ENCODE measurements around the gene IFNG-AS1.

IFNG-AS1 gene

DNA sequence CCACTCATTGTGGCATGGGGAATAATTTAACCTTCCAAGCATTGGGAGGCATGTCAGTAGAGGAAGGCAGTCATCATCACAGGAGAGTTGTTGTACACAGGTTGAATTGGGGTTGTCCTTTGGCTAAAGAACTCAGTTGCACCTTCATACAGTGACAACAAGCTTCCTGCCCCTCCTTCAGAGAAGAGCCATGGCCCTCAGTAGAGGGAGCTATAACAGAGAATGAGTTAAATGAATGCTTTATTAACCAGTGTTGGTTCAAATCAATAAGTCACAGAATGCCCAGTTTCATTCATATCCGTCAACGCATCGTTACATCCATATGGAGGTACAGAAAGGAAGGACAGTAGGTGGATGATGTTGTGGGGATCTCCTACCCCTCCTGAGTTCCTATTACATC, 4.8 kb downstream of the IFNG-AS1 start:
- DNase-seq (ENCODE audit: low read depth) = no peak

DNA sequence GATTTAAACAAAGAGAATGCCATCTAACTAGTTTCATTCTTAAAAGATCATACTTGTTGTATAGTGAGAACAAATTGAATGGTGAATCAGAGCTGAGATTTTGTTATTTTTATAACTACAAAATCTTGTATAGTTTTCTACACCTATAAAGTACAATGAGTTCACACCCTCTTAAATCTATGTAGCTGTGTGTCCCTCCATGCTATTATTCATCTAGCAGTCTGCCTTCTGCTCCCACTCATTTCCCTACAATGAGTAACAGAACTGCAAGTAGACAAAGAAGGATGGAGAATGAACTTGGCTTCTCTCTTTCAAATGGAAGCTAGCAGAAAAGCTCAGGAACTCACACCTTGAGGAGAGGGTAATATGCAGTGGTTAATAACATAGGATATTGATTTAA, 7.1 kb downstream of the IFNG-AS1 start:
- DNase-seq (ENCODE audit: low read depth) = no peak

DNA sequence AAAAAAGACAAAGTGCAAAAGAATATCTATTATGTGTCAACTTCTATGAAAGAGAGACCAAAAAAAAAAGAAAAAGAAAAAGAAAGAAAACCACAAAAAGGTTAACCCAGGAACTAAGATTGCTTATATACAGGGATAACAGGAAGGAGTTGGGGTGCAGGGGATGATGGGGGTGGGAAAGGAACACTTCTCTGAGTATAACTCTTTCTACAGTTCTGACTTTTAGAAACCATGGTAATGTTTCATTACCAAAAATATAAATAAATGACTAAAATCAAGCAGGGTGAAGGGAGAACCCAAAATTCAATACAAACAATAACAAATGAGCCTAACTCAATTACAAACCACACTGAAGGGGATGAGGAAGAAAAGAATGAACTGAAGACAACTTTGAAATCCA, 9.1 kb downstream of the IFNG-AS1 start:
- DNase-seq (ENCODE audit: low read depth) = no peak

DNA sequence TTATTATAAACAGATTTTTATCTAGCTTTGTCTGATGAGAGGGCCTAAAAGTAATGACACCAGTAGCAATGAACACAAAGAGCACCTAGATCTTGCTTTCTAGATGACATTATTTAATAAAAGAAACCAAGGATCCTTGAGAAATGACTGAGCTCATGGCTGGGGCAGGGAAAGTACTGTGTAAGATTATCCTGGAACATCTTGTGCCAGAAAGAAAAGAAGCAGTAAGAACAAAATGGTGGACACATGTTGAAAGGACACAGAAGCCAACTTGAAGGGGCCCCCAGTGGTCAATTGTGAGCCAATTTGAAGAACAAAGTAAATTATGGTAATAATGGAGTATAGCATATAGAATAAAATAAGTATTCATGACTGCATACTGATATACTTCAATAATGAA, 10.0 kb downstream of the IFNG-AS1 start:
- no peak for DNase-seq (ENCODE audit: low read depth)

GRCh38 chr12:68001486-68002466, 12.5 kb downstream of the IFNG-AS1 start:
- no peak for DNase-seq (ENCODE audit: low read depth)

DNA sequence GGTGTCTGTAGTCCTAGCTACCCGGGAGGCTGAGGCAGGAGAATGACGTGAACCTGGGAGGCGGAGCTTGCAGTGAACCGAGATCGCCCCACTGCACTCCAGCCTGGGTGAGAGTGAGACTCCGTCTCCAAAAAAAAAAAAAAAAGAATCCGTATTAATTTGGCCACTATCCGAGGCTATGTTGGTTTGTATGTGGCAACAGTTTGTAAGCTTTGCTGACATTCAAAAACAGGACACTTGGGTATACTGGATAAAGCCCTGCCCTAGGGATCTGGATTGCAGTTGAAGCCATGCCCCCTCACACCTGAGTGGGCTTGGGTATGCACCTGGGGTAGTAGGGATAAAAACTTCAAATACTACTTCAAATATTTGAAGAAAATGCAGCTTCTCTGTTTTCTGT, 14.5 kb downstream of the IFNG-AS1 start:
- no peak for DNase-seq (ENCODE audit: low read depth)

- DNase-seq (ENCODE audit: low read depth) = no peak
Measured at GRCh38 chr12:68007033-68007432, 17.8 kb downstream of the IFNG-AS1 start.

- no peak for DNase-seq (ENCODE audit: low read depth)
Measured at GRCh38 chr12:68007466-68007865, 18.2 kb downstream of the IFNG-AS1 start.

DNA sequence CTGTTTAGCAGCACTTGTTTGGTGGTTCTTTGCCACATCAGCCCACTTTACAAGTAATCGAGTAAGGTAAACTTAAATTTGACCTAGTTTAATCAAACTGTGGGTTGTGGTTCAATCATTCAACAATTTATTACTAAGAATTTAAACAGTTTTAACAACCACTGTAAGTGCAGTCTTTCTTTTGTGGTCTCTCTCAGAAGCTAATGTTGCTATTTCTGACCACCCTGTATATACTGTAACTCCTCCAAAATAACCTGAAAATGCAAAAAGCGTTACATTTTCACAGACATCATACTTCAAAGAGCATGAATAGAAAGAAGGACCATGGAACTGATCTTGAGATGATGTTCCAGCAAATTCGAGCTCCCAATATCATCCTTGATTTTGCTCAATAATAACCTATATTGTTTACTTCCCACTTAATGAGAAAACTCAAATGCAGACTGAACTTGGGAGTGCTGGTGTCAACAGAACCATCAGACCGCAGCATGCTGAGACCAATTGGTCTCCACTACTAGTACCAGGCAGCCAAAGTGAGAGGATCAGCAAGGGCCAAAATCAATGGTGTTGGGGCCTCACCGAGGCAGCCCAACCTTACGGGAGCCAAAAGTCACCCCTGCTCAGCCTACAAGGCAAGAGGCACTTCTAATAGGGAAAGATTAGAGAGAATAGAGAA, 22.1 kb downstream of the IFNG-AS1 start:
- no peak for DNase-seq (ENCODE audit: low read depth)

DNA sequence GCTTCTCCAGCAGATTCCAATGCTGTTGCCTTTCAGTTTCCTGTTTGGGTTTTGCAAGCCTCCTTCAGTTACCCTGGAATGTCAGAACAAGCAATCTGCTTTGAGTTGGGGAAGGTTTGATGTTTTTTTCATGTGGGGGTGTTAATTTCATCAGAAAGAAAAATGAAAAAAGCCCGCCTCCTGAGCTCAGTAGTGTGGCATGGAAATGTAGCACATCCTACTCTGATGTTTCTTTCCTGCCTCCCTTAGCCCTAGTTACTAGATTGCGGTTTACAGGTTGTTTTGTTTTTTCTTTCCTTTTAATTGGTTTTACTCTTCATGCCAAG, 22.6 kb downstream of the IFNG-AS1 start:
- no peak for DNase-seq (ENCODE audit: low read depth)

GRCh38 chr12:68012712-68013111, 23.5 kb downstream of the IFNG-AS1 start:
- no peak for DNase-seq (ENCODE audit: low read depth)

DNA sequence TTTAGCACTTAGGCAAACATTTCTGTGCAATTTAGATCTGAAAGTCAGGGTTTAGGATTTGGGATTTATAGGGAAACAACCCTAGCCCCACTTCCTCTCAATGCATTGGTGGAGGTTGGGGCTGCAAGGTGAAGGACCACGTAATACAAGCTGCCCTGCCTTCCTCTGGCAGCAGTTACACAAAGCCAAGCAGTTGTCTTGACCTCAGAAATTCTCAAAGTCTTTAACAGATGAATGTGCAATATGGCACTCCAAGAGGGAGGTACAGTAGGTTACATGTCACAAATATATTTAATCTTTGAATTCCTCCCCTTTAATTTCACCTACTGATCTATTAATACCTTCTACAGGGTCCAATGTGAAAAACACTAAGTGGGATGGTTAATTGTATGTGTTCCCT, 23.9 kb downstream of the IFNG-AS1 start:
- no peak for DNase-seq (ENCODE audit: low read depth)

DNA sequence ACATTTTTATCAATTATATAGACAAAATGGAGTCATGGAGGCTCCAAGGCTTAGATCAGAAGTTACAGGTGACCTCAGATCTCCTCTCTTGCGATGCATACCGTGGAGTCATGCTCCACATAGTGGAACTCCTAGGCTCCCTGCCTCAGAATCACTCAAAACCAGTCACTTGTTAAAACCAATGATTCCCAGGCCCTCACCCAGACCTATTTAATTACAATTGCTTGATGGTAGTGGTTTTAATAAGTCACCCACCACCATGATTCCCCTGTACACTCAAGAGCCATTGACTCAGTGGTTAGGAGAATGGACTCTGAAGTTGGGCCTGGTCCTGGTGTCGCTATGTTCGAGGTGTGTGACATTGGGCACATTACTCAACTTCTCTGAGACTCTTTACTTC, 26.9 kb downstream of the IFNG-AS1 start:
- DNase-seq (ENCODE audit: low read depth) = no peak

GRCh38 chr12:68018315-68018714, 29.1 kb downstream of the IFNG-AS1 start:
- no peak for DNase-seq (ENCODE audit: low read depth)

GRCh38 chr12:68020049-68020448, 30.8 kb downstream of the IFNG-AS1 start:
- no peak for DNase-seq (ENCODE audit: low read depth)

GRCh38 chr12:68020699-68021098, 31.5 kb downstream of the IFNG-AS1 start:
- no peak for DNase-seq (ENCODE audit: low read depth)

GRCh38 chr12:68028647-68029046, 39.4 kb downstream of the IFNG-AS1 start:
- no peak for DNase-seq (ENCODE audit: low read depth)

DNA sequence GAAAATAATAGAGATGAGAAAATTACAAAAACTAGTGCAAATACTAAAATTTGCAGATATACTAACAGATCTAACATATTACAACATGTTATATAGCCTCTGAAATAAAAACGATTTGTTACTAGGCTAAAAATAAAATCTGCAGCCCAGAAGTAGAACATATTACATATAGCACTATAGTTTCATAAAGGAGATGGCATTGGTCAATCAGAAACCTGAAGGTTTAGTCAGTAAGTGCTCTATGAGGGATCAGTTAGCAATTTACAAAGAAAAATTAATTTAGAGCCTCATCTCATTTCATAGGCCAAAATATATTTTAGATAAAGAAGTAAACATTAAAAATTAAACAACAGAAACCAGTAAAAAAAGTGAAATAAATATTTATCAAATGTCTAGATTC, 41.0 kb downstream of the IFNG-AS1 start:
- DNase-seq (ENCODE audit: low read depth) = no peak

DNA sequence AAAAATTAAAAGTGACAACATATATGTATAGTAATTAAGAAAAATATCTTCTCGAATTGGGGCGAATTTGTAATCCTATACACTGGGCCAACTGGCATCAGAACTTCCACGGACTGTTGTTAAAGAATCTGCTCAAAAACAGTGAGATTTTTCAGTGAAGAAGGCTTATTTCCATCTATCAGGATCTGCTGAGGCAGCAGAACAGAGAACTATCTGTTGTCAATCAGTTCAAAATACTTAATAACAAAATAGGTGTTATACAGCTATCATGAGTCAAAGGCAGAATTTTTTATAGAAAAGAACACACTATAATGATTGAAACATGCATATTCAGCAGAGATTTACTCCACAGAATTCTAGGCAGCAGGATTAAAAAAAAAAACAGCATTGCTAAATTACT, 41.9 kb downstream of the IFNG-AS1 start:
- no peak for DNase-seq (ENCODE audit: low read depth)

- DNase-seq (ENCODE audit: low read depth) = no peak
Measured at GRCh38 chr12:68031881-68032739, 42.9 kb downstream of the IFNG-AS1 start.

- DNase-seq (ENCODE audit: low read depth) = no peak
Measured at GRCh38 chr12:68034567-68034966, 45.3 kb downstream of the IFNG-AS1 start.

DNA sequence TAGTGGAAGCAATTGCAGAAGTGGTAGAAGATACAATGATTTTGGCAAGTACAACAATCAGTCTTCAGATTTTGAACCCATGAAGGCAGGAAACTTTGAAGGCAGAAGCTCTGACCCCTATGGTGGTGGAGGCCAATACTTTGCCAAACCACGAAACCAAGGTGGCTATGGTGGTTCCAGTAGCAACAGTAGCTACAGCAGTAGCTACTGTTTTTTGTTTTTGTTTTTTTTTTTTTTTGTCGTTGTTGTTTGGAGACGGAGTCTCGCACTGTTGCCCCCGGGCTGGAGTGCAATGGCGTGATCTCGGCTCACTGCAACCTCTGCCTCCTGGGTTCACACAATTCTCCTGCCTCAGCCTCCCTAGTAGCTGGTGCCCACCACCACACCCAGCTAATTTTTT, 47.4 kb downstream of the IFNG-AS1 start:
- DNase-seq (ENCODE audit: low read depth) = no peak

All from stimulated activated CD8-positive, alpha-beta memory T cell treated with anti-CD3 and anti-CD28 coated beads, Interleukin-12 subunit alpha, Interleukin-12 subunit beta, amount 100 ng/mL, for 4 hours (primary cell).